Endodermal cell (in vitro differentiated cells): ENCODE measurements around the gene KRTAP19-7. TPM values are rescaled to one million over a fixed set of nuclear protein-coding genes. Genes with fewer than 3 reads are reported as not detected.

Source experiments
- DNase-seq: peaks from one replicate; pipeline ENCODE4 v3.0.0-alpha.2; 2017
- H3K27ac ChIP-seq: 2 replicates; pipeline ENCODE4 v1.5.1; 2013; ENCODE audit warnings: mild to moderate bottlenecking, low read depth, low read length, moderate library complexity
- H3K27me3 ChIP-seq: 2 replicates; pipeline ENCODE4 v1.6.1; 2013; ENCODE audit warnings: mild to moderate bottlenecking, low read length, moderate library complexity; ENCODE audit not compliant: insufficient read depth, control insufficient read depth, poor library complexity, severe bottlenecking
- H3K36me3 ChIP-seq: 2 replicates; pipeline ENCODE4 v1.7.0; 2013; ENCODE audit warnings: mild to moderate bottlenecking, low read length, moderate library complexity; ENCODE audit not compliant: control insufficient read depth, insufficient read depth
- H3K4me1 ChIP-seq: one replicate; pipeline ENCODE4 v1.7.0; 2013; ENCODE audit warnings: low read length; ENCODE audit not compliant: control insufficient read depth, insufficient read depth
- H3K4me3 ChIP-seq: 2 replicates; pipeline ENCODE4 v1.5.1; 2013; ENCODE audit warnings: mild to moderate bottlenecking, low read length, moderate library complexity
- H3K9ac ChIP-seq: 2 replicates; pipeline ENCODE4 v1.6.1; 2013; ENCODE audit warnings: mild to moderate bottlenecking, low read length, moderate library complexity; ENCODE audit not compliant: poor library complexity, severe bottlenecking; ENCODE audit errors: extremely low read depth
- H3K9me3 ChIP-seq: 2 replicates; pipeline ENCODE4 v1.6.1; 2013; ENCODE audit warnings: mild to moderate bottlenecking, low read length, moderate library complexity; ENCODE audit not compliant: control insufficient read depth
- H3K27ac Mint-ChIP-seq: 2 replicates; pipeline ENCODE4 v1.8.0; 2020; ENCODE audit warnings: mixed read lengths
- H3K27me3 Mint-ChIP-seq: 2 replicates; pipeline ENCODE4 v1.8.0; 2021; ENCODE audit warnings: mild to moderate bottlenecking, mixed read lengths; ENCODE audit not compliant: insufficient read depth
- H3K36me3 Mint-ChIP-seq: 2 replicates; pipeline ENCODE4 v1.8.0; 2020; ENCODE audit warnings: low read depth, mixed read lengths
- H3K4me1 Mint-ChIP-seq: 2 replicates; pipeline ENCODE4 v1.8.0; 2020; ENCODE audit warnings: mixed read lengths
- H3K4me3 Mint-ChIP-seq: 2 replicates; pipeline ENCODE4 v1.8.0; 2020; ENCODE audit warnings: mild to moderate bottlenecking, moderate library complexity, mixed read lengths
- H3K9me3 Mint-ChIP-seq: 2 replicates; pipeline ENCODE4 v1.8.0; 2020; ENCODE audit warnings: mild to moderate bottlenecking, mixed read lengths
- WGBS, 2 experiments: methylation state at CpG; one replicate each; pipeline versions ENCODE4 v1.1.5 to v1.1.7; 2013; ENCODE audit warnings: missing lambda C conversion rate in 2 of 2, mixed read lengths in 1 of 2; ENCODE audit not compliant: insufficient coverage in 1 of 2, insufficient read length in 1 of 2; 5-methylcytosine and 5-hydroxymethylcytosine counted together
- total RNA-seq, 2 donors: library from RNA; stranded (reverse); fragmentation: NEBNext Ultra II Directional in 1 of 2; extraction: Animal tissue kit (Norgen Biotek cat#: 25700) in 1 of 2; gene quantifications; 2 replicates in 1 of 2; 3 replicates in 1 of 2; pipeline ENCODE4 v1.2.1, GENCODE V29; 2021
- TF ChIP-seq, protein P1 (sequence below): fragments of 200-600 bp; sonication (generic); conservative IDR thresholded peaks from 2 replicates; pipeline ENCODE4 v1.5.0; 2021; ENCODE audit warnings: antibody characterized with exemption, mild to moderate bottlenecking

Gene KRTAP19-7
- total RNA-seq, 2 donors from 2014 or later, result not detected

DNA sequence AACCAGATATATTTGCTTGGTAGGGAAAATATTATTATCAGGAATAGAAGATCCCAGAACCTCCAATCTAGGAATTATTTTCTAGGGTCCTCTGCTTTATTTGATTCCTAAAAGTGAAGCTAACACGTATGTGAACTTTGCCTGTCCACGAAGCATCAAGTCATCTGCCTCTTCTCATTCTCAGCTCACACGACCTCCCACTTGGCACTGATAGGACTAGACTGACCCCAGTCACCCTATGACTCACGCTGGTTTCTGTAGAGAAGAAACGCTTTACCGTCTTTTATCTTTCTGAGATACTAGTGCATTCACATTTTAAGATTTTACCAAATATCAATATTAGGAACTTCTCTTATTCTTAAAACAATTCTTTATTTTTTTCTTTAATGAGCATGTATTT lies 2.0 kb upstream of the KRTAP19-7 start:
- no peaks in the 10 kb centered on the region for H3K27me3 ChIP-seq
- H3K36me3 Mint-ChIP-seq, result no peaks in the 10 kb centered on the region
- H3K4me1 ChIP-seq, result no peaks in the 10 kb centered on the region
- TF ChIP-seq, protein P1, sequence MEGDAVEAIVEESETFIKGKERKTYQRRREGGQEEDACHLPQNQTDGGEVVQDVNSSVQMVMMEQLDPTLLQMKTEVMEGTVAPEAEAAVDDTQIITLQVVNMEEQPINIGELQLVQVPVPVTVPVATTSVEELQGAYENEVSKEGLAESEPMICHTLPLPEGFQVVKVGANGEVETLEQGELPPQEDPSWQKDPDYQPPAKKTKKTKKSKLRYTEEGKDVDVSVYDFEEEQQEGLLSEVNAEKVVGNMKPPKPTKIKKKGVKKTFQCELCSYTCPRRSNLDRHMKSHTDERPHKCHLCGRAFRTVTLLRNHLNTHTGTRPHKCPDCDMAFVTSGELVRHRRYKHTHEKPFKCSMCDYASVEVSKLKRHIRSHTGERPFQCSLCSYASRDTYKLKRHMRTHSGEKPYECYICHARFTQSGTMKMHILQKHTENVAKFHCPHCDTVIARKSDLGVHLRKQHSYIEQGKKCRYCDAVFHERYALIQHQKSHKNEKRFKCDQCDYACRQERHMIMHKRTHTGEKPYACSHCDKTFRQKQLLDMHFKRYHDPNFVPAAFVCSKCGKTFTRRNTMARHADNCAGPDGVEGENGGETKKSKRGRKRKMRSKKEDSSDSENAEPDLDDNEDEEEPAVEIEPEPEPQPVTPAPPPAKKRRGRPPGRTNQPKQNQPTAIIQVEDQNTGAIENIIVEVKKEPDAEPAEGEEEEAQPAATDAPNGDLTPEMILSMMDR, result no peak
- H3K4me1 Mint-ChIP-seq, result no peaks in the 10 kb centered on the region
- no peak overlapping the region for H3K9ac ChIP-seq
- no peak overlapping the region for H3K27ac Mint-ChIP-seq
- no peak overlapping the region for H3K4me3 ChIP-seq
- no peak for DNase-seq
- WGBS, 2 experiments, result 76 to 81% methylated on average over 3 to 6 of the region's 6 CpGs
- H3K36me3 ChIP-seq, result no peaks in the 10 kb centered on the region
- H3K9me3 ChIP-seq, result peaks cover 8% of the 10 kb centered on the region
- no peak overlapping the region for H3K4me3 Mint-ChIP-seq
- peaks cover 17% of the 10 kb centered on the region for H3K9me3 Mint-ChIP-seq
- no peak overlapping the region for H3K27ac ChIP-seq
- no peaks in the 10 kb centered on the region for H3K27me3 Mint-ChIP-seq

DNA sequence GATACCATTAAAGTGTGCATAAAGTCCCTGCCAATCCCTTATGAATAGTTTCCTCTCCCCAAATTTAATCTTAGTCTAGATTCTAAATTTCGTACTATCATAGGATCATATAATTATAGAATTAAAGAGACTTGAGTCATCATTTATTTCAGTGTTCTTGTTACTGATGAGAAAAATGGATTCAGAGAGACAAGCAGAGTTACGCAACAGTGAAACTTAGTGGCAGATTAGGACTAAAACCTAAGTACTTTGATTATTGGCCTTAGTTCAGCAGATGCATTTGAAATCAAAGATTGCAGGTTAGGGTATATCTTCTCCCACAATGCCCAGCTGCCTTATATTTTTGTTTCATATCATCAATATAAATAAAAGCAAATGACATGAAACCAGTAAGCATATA lies 843 bp upstream of the KRTAP19-7 start:
- WGBS, 2 experiments, result 87 to 90% methylated on average over 1 of the region's 2 CpGs
- Histone ChIP-seq H3K36me3 (no peaks in the 10 kb centered on the region), H3K4me1 (no peaks in the 10 kb centered on the region), H3K27ac (no peak overlapping the region), H3K27me3 (no peaks in the 10 kb centered on the region), H3K9me3 (peaks cover 8% of the 10 kb centered on the region), H3K9ac (no peak overlapping the region), H3K4me3 (no peak overlapping the region)
- DNase-seq, result no peak
- Mint-ChIP-seq H3K27ac (no peak overlapping the region), H3K4me1 (no peaks in the 10 kb centered on the region), H3K9me3 (peaks cover 17% of the 10 kb centered on the region), H3K27me3 (no peaks in the 10 kb centered on the region), H3K4me3 (no peak overlapping the region), H3K36me3 (no peaks in the 10 kb centered on the region)
- TF ChIP-seq, protein P1, result no peak

DNA sequence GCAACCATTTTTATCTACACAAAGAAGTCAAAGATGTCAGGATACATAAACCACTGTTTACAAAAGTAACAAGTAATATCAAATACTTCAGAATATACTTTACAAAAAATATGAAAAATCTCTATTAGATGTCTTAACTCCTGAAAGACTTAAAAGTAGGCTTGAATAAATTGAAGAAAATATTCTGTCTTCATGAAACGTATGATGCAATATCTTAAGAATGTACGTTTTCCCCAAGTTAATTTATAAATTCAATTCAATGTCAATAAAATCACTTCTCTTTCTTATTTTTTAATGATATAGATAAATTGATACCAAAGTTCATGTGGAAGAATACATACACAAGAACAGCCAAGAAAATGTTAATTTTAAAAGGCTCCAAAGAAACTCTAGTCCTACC lies 6.0 kb downstream of the KRTAP19-7 start:
- DNase-seq, result no peak
- Mint-ChIP-seq H3K27ac (no peak overlapping the region), H3K4me1 (no peaks in the 10 kb centered on the region), H3K9me3 (peaks cover 41% of the 10 kb centered on the region), H3K4me3 (no peak overlapping the region), H3K27me3 (no peaks in the 10 kb centered on the region), H3K36me3 (no peaks in the 10 kb centered on the region)
- no peaks in the 10 kb centered on the region for H3K27me3 ChIP-seq
- 100% methylated on average over 1 of the region's 2 CpGs; no CpG with 5 or more reads in 1 of the 2 experiments for WGBS, 2 experiments
- H3K36me3 ChIP-seq, result no peaks in the 10 kb centered on the region
- no peak overlapping the region for H3K4me3 ChIP-seq
- H3K9me3 ChIP-seq, result peaks cover 8% of the 10 kb centered on the region
- no peak overlapping the region for H3K9ac ChIP-seq
- no peaks in the 10 kb centered on the region for H3K4me1 ChIP-seq
- no peak overlapping the region for H3K27ac ChIP-seq
- TF ChIP-seq, protein P1, result no peak
